Measurements from ENCODE around the gene PLD1.

The PLD1 gene

DNA sequence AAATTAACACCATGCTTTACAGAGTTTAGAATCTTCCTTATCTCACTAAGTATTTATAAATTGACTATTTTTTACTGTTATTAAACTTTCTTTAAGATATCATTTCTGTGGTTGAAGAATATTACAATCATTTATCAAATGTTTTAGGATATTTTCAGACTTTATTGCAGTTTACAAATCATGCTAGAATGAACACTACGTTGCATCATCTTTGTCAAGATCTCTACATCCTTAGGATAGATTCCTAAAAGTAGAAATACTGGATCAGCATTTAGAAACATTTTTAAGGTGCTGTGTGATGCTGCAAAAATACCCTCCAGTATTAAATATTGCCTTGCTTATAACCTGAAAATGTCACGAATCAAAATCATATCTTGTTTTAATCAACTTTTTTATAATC lies 2.5 kb upstream of the PLD1 start:
- H3K27me3 ChIP-seq (ENCODE audit: control insufficient read depth, insufficient read depth, low read length): peaks cover 28% of the 10 kb centered on the region
- no peaks in the 10 kb centered on the region for H3K36me3 ChIP-seq (ENCODE audit: control insufficient read depth, insufficient read depth, low read length)
- no peaks in the 10 kb centered on the region for H3K4me1 ChIP-seq (ENCODE audit: control insufficient read depth, insufficient read depth, low read length)
- no peak overlapping the region for H3K9ac ChIP-seq (ENCODE audit: low read depth, low read length)
- H3K9me3 ChIP-seq (ENCODE audit: control insufficient read depth, insufficient read depth, low read length): no peaks in the 10 kb centered on the region
- no peak overlapping the region for H3K4me3 ChIP-seq (ENCODE audit: low read depth, low read length)

DNA sequence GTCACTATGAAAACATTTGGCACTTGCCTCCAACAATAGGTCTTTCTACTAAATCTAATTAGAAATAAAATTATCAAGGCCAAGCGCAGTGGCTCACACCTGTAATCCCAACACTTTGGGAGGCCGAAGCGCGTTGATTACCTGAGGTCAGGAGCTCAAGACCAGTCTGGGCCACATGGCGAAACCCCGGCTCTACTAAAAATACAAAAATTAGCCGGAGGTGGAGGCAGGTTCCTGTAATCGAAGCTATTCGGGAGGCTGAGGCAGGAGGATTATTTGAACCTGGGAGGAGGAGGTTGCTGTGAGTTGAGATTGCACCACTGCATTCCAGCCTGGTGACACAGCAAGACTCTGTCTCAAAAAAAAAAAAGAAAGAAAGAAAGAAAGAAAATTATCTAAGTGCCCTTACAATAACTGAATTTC lies 1.6 kb upstream of the PLD1 start:
- no peak overlapping the region for H3K9ac ChIP-seq (ENCODE audit: low read depth, low read length)
- H3K4me3 ChIP-seq (ENCODE audit: low read depth, low read length): no peak overlapping the region
- H3K27me3 ChIP-seq (ENCODE audit: control insufficient read depth, insufficient read depth, low read length): peaks cover 29% of the 10 kb centered on the region
- H3K9me3 ChIP-seq (ENCODE audit: control insufficient read depth, insufficient read depth, low read length): no peaks in the 10 kb centered on the region
- no peaks in the 10 kb centered on the region for H3K36me3 ChIP-seq (ENCODE audit: control insufficient read depth, insufficient read depth, low read length)
- no peaks in the 10 kb centered on the region for H3K4me1 ChIP-seq (ENCODE audit: control insufficient read depth, insufficient read depth, low read length)

- no peaks in the 10 kb centered on the region for H3K4me1 ChIP-seq (ENCODE audit: control insufficient read depth, insufficient read depth, low read length)
- no peak overlapping the region for H3K9ac ChIP-seq (ENCODE audit: low read depth, low read length)
- no peaks in the 10 kb centered on the region for H3K9me3 ChIP-seq (ENCODE audit: control insufficient read depth, insufficient read depth, low read length)
- H3K27me3 ChIP-seq (ENCODE audit: control insufficient read depth, insufficient read depth, low read length): peaks cover 29% of the 10 kb centered on the region
- no peaks in the 10 kb centered on the region for H3K36me3 ChIP-seq (ENCODE audit: control insufficient read depth, insufficient read depth, low read length)
- H3K4me3 ChIP-seq (ENCODE audit: low read depth, low read length): no peak overlapping the region
Measured at GRCh38 chr3:171811295-171811912, 1.1 kb upstream of the PLD1 start.

- Histone ChIP-seq H3K4me3 (ENCODE audit: low read depth, low read length) (peak overlapping the region; percentile 79), H3K4me1 (ENCODE audit: control insufficient read depth, insufficient read depth, low read length) (no peaks in the 10 kb centered on the region), H3K9ac (ENCODE audit: low read depth, low read length) (no peak overlapping the region), H3K27me3 (ENCODE audit: control insufficient read depth, insufficient read depth, low read length) (peaks cover 29% of the 10 kb centered on the region), H3K9me3 (ENCODE audit: control insufficient read depth, insufficient read depth, low read length) (no peaks in the 10 kb centered on the region), H3K36me3 (ENCODE audit: control insufficient read depth, insufficient read depth, low read length) (no peaks in the 10 kb centered on the region)
Measured at GRCh38 chr3:171810629-171811294, 479 bp upstream of the PLD1 start.

- Histone ChIP-seq H3K9ac (ENCODE audit: low read depth, low read length) (no peak overlapping the region), H3K4me1 (ENCODE audit: control insufficient read depth, insufficient read depth, low read length) (no peaks in the 10 kb centered on the region), H3K36me3 (ENCODE audit: control insufficient read depth, insufficient read depth, low read length) (no peaks in the 10 kb centered on the region), H3K27me3 (ENCODE audit: control insufficient read depth, insufficient read depth, low read length) (peaks cover 29% of the 10 kb centered on the region), H3K9me3 (ENCODE audit: control insufficient read depth, insufficient read depth, low read length) (no peaks in the 10 kb centered on the region), H3K4me3 (ENCODE audit: low read depth, low read length) (peak overlapping the region; percentile 79)
Measured at GRCh38 chr3:171809611-171809860, 747 bp downstream of the PLD1 start.

DNA sequence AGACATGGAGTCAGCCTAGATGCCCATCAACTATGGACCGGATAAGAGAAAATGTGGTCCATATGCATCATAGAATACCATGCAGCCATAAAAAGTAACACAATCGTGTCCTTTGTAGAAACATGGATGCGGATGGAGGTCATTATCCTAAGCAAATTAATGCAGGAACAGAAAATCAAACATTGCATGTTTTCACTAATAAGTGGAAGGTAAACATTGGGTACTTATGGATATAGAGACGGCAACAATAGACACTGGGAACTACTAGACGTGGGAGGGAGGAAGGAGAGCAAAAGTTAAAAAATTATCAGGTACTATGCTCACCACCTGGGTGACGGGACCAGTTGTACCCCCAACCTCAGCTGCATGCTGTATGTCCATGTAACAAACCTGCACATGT lies 2.5 kb downstream of the PLD1 start:
- Histone ChIP-seq H3K4me1 (ENCODE audit: control insufficient read depth, insufficient read depth, low read length) (no peaks in the 10 kb centered on the region), H3K9me3 (ENCODE audit: control insufficient read depth, insufficient read depth, low read length) (no peaks in the 10 kb centered on the region), H3K9ac (ENCODE audit: low read depth, low read length) (no peak overlapping the region), H3K27me3 (ENCODE audit: control insufficient read depth, insufficient read depth, low read length) (peaks cover 29% of the 10 kb centered on the region), H3K36me3 (ENCODE audit: control insufficient read depth, insufficient read depth, low read length) (no peaks in the 10 kb centered on the region), H3K4me3 (ENCODE audit: low read depth, low read length) (no peak overlapping the region)

DNA sequence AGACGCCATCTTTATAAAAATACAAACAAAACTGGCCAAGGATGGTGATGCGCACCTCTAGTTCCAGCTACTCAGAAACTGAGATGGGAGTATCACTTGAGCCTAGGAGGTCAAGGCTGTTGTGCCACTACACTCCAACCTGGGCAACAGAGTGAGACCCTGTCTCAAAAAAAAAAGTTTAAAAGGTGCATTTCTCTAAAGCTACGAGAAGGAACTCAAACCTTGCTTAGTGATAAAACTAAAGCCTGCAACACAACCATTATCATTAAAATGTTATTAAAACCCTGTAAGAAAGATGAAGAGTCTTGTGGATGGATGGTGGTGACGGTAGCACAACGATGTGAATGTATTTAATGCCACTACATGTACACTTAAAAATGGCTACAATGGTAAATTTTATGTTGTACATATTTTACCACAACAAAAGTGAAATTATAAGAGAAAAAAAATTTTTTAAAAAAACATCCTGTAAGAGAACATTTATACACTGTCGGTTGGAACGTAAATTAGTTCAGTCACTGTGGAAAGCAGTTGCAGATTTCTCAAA lies 3.1 kb downstream of the PLD1 start:
- no peaks in the 10 kb centered on the region for H3K36me3 ChIP-seq (ENCODE audit: control insufficient read depth, insufficient read depth, low read length)
- H3K9ac ChIP-seq (ENCODE audit: low read depth, low read length): no peak overlapping the region
- H3K9me3 ChIP-seq (ENCODE audit: control insufficient read depth, insufficient read depth, low read length): no peaks in the 10 kb centered on the region
- no peak overlapping the region for H3K4me3 ChIP-seq (ENCODE audit: low read depth, low read length)
- H3K4me1 ChIP-seq (ENCODE audit: control insufficient read depth, insufficient read depth, low read length): no peaks in the 10 kb centered on the region
- H3K27me3 ChIP-seq (ENCODE audit: control insufficient read depth, insufficient read depth, low read length): peaks cover 28% of the 10 kb centered on the region

- no peaks in the 10 kb centered on the region for H3K4me1 ChIP-seq (ENCODE audit: control insufficient read depth, insufficient read depth, low read length)
- no peaks in the 10 kb centered on the region for H3K36me3 ChIP-seq (ENCODE audit: control insufficient read depth, insufficient read depth, low read length)
- peaks cover 21% of the 10 kb centered on the region for H3K27me3 ChIP-seq (ENCODE audit: control insufficient read depth, insufficient read depth, low read length)
- H3K9ac ChIP-seq (ENCODE audit: low read depth, low read length): no peak overlapping the region
- H3K9me3 ChIP-seq (ENCODE audit: control insufficient read depth, insufficient read depth, low read length): no peaks in the 10 kb centered on the region
- H3K4me3 ChIP-seq (ENCODE audit: low read depth, low read length): no peak overlapping the region
Measured at GRCh38 chr3:171806200-171807128, 3.8 kb downstream of the PLD1 start.

- H3K9ac ChIP-seq (ENCODE audit: low read depth, low read length): no peak overlapping the region
- no peaks in the 10 kb centered on the region for H3K9me3 ChIP-seq (ENCODE audit: control insufficient read depth, insufficient read depth, low read length)
- H3K4me1 ChIP-seq (ENCODE audit: control insufficient read depth, insufficient read depth, low read length): no peaks in the 10 kb centered on the region
- no peaks in the 10 kb centered on the region for H3K36me3 ChIP-seq (ENCODE audit: control insufficient read depth, insufficient read depth, low read length)
- H3K4me3 ChIP-seq (ENCODE audit: low read depth, low read length): no peak overlapping the region
- H3K27me3 ChIP-seq (ENCODE audit: control insufficient read depth, insufficient read depth, low read length): peaks cover 13% of the 10 kb centered on the region
Measured at GRCh38 chr3:171805687-171806086, 4.6 kb downstream of the PLD1 start.

- Histone ChIP-seq H3K4me1 (ENCODE audit: control insufficient read depth, insufficient read depth, low read length) (no peaks in the 10 kb centered on the region), H3K27me3 (ENCODE audit: control insufficient read depth, insufficient read depth, low read length) (peaks cover 9% of the 10 kb centered on the region)
Measured at GRCh38 chr3:171804618-171805389, 5.5 kb downstream of the PLD1 start.

GRCh38 chr3:171803044-171803443 lies 7.2 kb downstream of the PLD1 start:
- Histone ChIP-seq H3K4me3 (ENCODE audit: low read depth, low read length) (no peak overlapping the region), H3K36me3 (ENCODE audit: control insufficient read depth, insufficient read depth, low read length) (no peaks in the 10 kb centered on the region), H3K9ac (ENCODE audit: low read depth, low read length) (no peak overlapping the region), H3K4me1 (ENCODE audit: control insufficient read depth, insufficient read depth, low read length) (peaks cover 5% of the 10 kb centered on the region), H3K9me3 (ENCODE audit: control insufficient read depth, insufficient read depth, low read length) (no peaks in the 10 kb centered on the region), H3K27me3 (ENCODE audit: control insufficient read depth, insufficient read depth, low read length) (peaks cover 2% of the 10 kb centered on the region)

More at GRCh38 chr3:171804618-171805389, 5.5 kb downstream of the PLD1 start:
- H3K9me3 ChIP-seq (ENCODE audit: control insufficient read depth, insufficient read depth, low read length): no peaks in the 10 kb centered on the region
- H3K36me3 ChIP-seq (ENCODE audit: control insufficient read depth, insufficient read depth, low read length): no peaks in the 10 kb centered on the region
- H3K9ac ChIP-seq (ENCODE audit: low read depth, low read length): no peak overlapping the region
- no peak overlapping the region for H3K4me3 ChIP-seq (ENCODE audit: low read depth, low read length)
